Left cardiac atrium (tissue), 4 donors: ENCODE measurements around the gene NUF2. TPM values are rescaled to one million over a fixed set of nuclear protein-coding genes. Genes with fewer than 3 reads are reported as not detected.
A peak's percentile ranks its signal among the peaks of the same experiment; 100 is the strongest.
"Not testable (repeated sequence)": the region's sequence is repeated elsewhere in the genome, so short reads cannot be mapped to it uniquely, and the experiment has no call there.

Source experiments
- ATAC-seq, 2 donors: fragments of 200-7000 bp; cut with Tn5 transposase; one replicate each; pipeline ENCODE4 v1.9.1; 2020; ENCODE audit warnings: mild to moderate bottlenecking in 2 of 2, moderate library complexity in 2 of 2
- DNase-seq: peaks from one replicate; pipeline ENCODE4 v3.0.0-alpha.2; 2020
- intact Hi-C, 2 donors: fragments of 100-400 bp; cut with DNase I; formaldehyde crosslinking; loops; one replicate each; pipeline versions ENCODE4 v1.14.1 to v1.15.1; 2022 to 2023
- long read RNA-seq: library from polyadenylated mRNA; unstranded; transcript quantifications from one replicate; pipeline ENCODE4 v2.0.0, GENCODE V29; 2021
- total RNA-seq, 2 donors: library from RNA; stranded (reverse); fragmentation: NEBNext Ultra II Directional; extraction: Animal tissue kit (Norgen Biotek cat#: 25700); gene quantifications; one replicate each; pipeline ENCODE4 v1.2.1, GENCODE V29; 2021
- donor health status: DM: no; HTN: yes; CAD: no.
- donor health status: DM: no; HTN: yes; CAD: no; lungs with severe emphysema.
- donor health status: DM: yes; HTN: yes; CAD: no.
- donor health status: Dilated cardiomyopathy.

NUF2 gene
- 1 to 10 TPM in 1 of 2 donors, under 1 TPM in 1; 0.26 to 1.2 TPM for total RNA-seq
- long read RNA-seq = 0 reads

GRCh38 chr1:163321311-163322305, at the start of gene NUF2:
NUF2 (plus strand) TSS chr1:163321954; CDS start chr1:163326052, 4,098 bp downstream.
- ATAC-seq = peak; percentile 100
- peak; percentile 98 for DNase-seq
- intact Hi-C loops = no loop called here

GRCh38 chr1:163273766-163274441, 47.9 kb upstream of the NUF2 start:
- intact Hi-C loops = loop anchor here in 1 of 2 donors (2.0 kb wide), 1 partner anchor 67 kb away; no protein-coding TSS in a partner anchor
- no peak for ATAC-seq
- DNase-seq = no peak

GRCh38 chr1:163275222-163275621, 46.5 kb upstream of the NUF2 start:
- intact Hi-C loops = loop anchor here in 1 of 2 donors (2.0 kb wide), 1 partner anchor 68 kb away; no protein-coding TSS in a partner anchor
- ATAC-seq = no peak
- DNase-seq = no peak

GRCh38 chr1:163278602-163279001, 43.2 kb upstream of the NUF2 start:
- intact Hi-C loops = no loop called here
- ATAC-seq (no peak), DNase-seq (no peak)

- ATAC-seq, DNase-seq, intact Hi-C loops: not testable (repeated sequence)
Measured at GRCh38 chr1:163284867-163285266, 36.9 kb upstream of the NUF2 start.

- no peak for ATAC-seq
- intact Hi-C loops = no loop called here
Measured at GRCh38 chr1:163290025-163290640, 31.6 kb upstream of the NUF2 start.

DNA sequence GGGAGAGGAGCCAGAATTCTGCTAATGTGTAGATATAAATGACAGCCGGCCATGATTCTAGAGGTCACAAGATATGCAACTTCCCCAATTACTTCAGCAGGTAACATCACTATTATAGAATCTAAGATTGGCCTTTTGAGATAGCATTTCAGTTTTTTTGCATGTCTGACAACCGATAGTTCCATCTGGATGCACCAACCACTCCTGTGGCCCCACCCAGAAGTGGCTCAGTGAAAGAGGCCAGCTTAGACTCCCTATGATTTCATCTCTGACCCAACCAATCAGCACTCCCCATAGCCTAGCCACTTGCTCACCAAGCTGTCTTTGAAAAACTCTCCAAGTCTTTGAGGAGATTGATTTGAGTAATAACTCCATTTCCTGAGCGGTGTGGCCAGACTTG, 30.3 kb upstream of the NUF2 start:
- intact Hi-C loops = no loop called here
- ATAC-seq (no peak), DNase-seq (no peak)

More at GRCh38 chr1:163290025-163290640, 31.6 kb upstream of the NUF2 start:
- no peak for DNase-seq

DNA sequence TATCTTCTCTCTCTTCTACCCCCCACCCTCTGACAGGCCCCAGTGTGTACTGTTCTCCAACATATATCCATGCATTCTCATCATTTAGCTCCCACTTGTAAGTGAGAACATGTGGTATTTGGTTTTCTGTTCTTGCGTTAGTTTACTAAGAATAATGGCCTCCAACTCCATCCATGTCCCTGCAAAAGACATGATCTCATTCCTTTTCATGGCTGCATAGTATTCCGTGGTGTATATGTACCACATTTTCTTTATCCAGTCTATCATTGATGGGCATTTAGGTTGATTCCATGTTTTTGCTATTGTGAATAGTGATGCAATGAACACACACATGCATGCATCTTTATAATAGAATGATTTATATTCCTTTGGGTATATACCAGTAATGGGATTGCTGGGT, 29.6 kb upstream of the NUF2 start:
- ATAC-seq, DNase-seq, intact Hi-C loops: not testable (repeated sequence)

GRCh38 chr1:163293497-163293896, 28.3 kb upstream of the NUF2 start:
- ATAC-seq, DNase-seq, intact Hi-C loops: not testable (repeated sequence)

DNA sequence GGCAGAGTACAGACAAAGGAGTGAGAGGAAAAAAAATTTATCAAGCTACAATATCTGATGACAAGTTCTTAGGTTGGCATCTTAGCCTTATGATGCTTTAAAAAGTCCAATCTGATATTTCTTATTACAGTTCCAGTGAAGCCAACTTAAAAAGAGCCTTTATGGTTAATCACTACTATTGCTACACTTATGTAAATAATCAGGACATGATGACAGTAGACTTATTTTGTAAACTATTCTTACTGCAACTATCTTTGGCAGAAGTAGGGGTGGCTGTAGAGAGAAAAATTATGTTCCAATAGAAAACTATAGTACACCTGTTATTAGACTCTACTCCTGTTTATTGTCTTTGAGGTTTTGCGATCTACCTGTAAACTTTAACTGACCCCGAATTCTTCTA, 25.8 kb upstream of the NUF2 start:
- no peak for ATAC-seq
- no peak for DNase-seq
- intact Hi-C loops = no loop called here

DNA sequence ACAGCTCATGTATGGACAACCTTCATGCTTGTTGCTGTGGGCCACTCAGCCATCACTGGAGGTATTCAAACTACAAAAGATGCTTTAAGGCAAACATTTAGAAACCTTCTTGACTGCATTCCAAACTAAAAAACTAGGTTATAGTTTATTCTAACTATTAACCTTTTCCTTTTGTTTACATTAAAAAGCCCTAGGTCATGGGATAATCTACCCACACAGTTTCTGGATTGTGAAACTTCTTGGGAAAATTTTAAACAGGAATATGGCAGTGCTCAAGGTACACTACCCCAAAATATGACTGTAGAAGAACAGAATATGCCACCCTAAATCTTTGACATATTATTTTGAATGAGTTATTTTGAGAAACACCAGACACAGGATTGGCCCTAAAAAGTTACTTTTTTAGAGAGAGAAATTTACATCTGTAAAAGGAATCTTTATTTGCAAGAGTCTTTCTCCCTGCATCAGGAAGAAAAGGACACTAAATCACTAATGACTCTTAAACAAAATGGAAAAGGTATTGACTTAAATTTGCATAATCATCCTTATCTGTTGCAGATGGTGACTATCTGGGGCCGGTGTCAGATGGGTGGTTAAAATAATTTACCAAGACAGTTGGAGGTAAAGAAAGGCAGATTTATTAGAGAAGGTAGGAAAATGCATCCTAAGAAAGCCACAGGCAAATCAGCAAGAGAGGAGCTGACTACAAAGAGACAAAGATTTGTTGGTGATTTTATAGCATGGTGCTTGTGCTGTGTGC, 25.1 kb upstream of the NUF2 start:
- ATAC-seq = no peak
- intact Hi-C loops = no loop called here
- DNase-seq = no peak

GRCh38 chr1:163298365-163298764, 23.4 kb upstream of the NUF2 start:
- ATAC-seq (no peak), DNase-seq (no peak)
- intact Hi-C loops = no loop called here

- intact Hi-C loops = no loop called here
- DNase-seq (no peak), ATAC-seq (peak in 1 of 2 donors; percentile 12)
Measured at GRCh38 chr1:163300568-163300967, 21.2 kb upstream of the NUF2 start.

GRCh38 chr1:163303561-163303960, 18.2 kb upstream of the NUF2 start:
- DNase-seq (no peak), ATAC-seq (no peak)
- intact Hi-C loops = no loop called here

DNA sequence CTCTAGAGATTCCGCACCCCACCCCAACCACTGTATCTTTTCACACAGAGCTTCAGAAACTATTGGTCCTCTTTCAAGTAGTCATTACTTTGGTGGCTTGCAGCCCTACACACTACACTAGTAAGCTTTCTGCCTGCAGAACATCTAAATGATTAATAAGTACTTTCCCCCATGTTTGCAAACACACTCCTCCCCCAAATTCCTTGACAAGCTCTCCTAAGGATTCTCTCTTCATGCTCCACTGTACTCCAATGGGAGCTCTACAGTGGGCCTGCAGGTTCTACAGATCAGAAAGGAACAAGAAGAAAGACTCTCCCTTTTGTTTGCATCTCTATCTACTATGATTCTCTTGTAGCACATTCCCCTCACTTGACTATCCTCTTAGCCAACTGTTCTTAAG, 16.3 kb upstream of the NUF2 start:
- intact Hi-C loops = no loop called here
- ATAC-seq = no peak
- DNase-seq = no peak

DNA sequence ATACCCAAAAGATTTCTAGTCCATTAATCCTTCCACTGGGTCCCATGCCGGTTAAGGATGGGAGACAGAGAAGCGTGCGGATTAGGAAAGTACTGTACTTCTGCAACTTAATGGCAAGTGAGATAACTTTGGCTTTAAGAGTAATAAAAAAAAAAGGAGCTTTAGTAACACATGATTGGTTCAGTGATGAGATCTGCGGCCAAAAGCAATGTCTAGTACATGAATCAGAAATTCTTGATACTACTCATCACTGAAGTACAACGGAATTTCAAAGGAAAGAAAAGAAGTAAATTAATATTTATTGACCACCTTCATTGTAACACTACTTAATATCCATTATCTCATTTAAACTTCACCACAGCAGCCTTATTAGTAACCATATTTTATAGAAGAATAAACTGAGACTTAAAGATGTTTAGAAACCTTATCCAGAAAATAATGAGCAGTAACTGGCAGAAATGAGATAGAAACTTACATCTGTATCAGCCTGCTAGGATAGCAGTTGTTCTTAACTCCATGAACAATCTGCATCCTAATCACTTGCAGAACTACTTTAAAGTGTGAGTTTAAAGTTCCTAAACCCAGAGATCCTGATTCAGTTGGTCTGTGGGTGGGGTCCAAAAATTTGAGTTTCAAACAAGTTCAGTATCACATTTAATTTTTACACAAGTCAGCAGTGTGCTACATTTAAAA, 14.1 kb upstream of the NUF2 start:
- ATAC-seq = no peak
- DNase-seq = no peak
- intact Hi-C loops = no loop called here

GRCh38 chr1:163308811-163309210, 12.9 kb upstream of the NUF2 start:
- intact Hi-C loops = no loop called here
- DNase-seq = no peak
- no peak for ATAC-seq

DNA sequence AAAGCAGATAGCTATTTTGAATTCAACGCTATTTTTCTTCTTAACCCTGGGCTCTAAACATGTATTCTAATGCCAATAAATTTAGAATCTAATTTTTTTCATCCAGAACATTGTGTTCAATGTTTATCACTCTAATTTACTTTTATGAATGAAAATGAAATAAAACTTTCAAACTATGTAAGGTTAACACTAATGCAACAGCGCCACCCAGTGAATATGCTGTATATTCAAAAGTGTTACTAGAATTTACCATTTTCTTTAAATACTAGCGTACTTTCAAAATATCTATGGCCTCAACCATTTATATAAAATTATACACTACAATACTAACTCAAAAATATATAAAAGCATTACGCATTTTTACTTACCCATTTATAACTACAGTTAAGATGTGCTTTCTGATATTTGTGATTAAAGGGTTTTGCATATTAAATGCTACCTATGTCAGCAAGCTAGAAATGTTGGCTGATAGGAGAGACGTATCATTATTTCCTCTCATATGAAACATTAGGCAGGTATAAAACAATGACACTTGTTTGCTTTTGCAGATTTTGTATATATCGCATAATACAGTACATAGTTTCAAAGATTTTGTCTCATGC, 5.9 kb upstream of the NUF2 start:
- intact Hi-C loops = loop anchor here (5.0 to 10.0 kb wide), 5 partner anchors 141 to 464 kb away; no protein-coding TSS in a partner anchor
- DNase-seq = peak; percentile 41
- ATAC-seq = no peak
